PC-3 (cell line): ENCODE measurements around the gene DIS3L2. TPM values are rescaled to one million over a fixed set of nuclear protein-coding genes. Genes with fewer than 3 reads are reported as not detected.

ENCODE experiments used
- ATAC-seq: fragments of 200-7000 bp; cut with Tn5 transposase; 2 replicates; pipeline ENCODE4 v1.9.1; 2020; ENCODE audit warnings: mild to moderate bottlenecking, moderate library complexity
- BruUV-seq: library from RNA; stranded (reverse); fragments of 400-500 nt; replicated peaks from 2 replicates; lab custom pipeline; 2021; lab: Mats Ljungman, UMichigan
- CTCF ChIA-PET: fragments of 300-600 bp; sonication (Branson Sonifier 250); formaldehyde crosslinking; loops from one replicate; lab custom pipeline; 2022; ENCODE audit warnings: antibody characterized with exemption; lab: Charles Lee
- POLR2A ChIA-PET: fragments of 300-600 bp; sonication (Branson Sonifier 250); formaldehyde crosslinking; loops from one replicate; lab custom pipeline; 2022; ENCODE audit warnings: antibody characterized with exemption; ENCODE audit not compliant: unreplicated experiment; lab: Charles Lee
- DNase-seq: peaks from one replicate; pipeline ENCODE4 v3.0.0-alpha.2; 2015
- H2AFZ ChIP-seq: fragments of 300-600 bp; sonication (generic); 2 replicates; pipeline ENCODE4 v1.6.0; 2016; ENCODE audit warnings: antibody characterized with exemption, low read length
- H3F3A ChIP-seq: fragments of 300-600 bp; sonication (generic); one replicate; pipeline ENCODE4 v1.6.0; 2017; ENCODE audit warnings: antibody characterized with exemption, low read length, control low read depth, mild to moderate bottlenecking; ENCODE audit not compliant: unreplicated experiment
- H3K27ac ChIP-seq: fragments of 300-600 bp; sonication (generic); 2 replicates; pipeline ENCODE4 v1.5.1; 2016; ENCODE audit warnings: mild to moderate bottlenecking, low read length
- H3K27me3 ChIP-seq: fragments of 300-600 bp; sonication (generic); 2 replicates; pipeline ENCODE4 v1.6.1; 2016; ENCODE audit warnings: low read length, mixed read lengths
- H3K36me3 ChIP-seq: fragments of 300-600 bp; sonication (generic); 2 replicates; pipeline ENCODE4 v1.6.1; 2016; ENCODE audit warnings: low read depth, mixed run types, low read length, mixed read lengths
- H3K4me1 ChIP-seq: fragments of 300-600 bp; sonication (generic); 2 replicates; pipeline ENCODE4 v1.5.1; 2016; ENCODE audit warnings: low read length; ENCODE audit not compliant: insufficient read depth
- H3K4me2 ChIP-seq: fragments of 300-600 bp; sonication (generic); 2 replicates; pipeline ENCODE4 v1.6.0; 2016; ENCODE audit warnings: low read length
- H3K4me3 ChIP-seq: fragments of 300-600 bp; sonication (generic); 2 replicates; pipeline ENCODE4 v1.5.1; 2016; ENCODE audit warnings: mild to moderate bottlenecking, low read length, mixed read lengths
- H3K79me2 ChIP-seq: fragments of 300-600 bp; sonication (generic); 2 replicates; pipeline ENCODE4 v1.6.1; 2017; ENCODE audit warnings: low read length, mixed read lengths
- H3K9ac ChIP-seq: fragments of 300-600 bp; sonication (generic); 2 replicates; pipeline ENCODE4 v1.6.0; 2016; ENCODE audit warnings: mild to moderate bottlenecking, low read length
- H3K9me2 ChIP-seq: fragments of 300-600 bp; sonication (generic); replicated peaks from 2 replicates; pipeline ENCODE4 v1.6.1; 2016; ENCODE audit warnings: mixed run types, low read length, mixed read lengths
- H3K9me3 ChIP-seq: fragments of 300-600 bp; sonication (generic); 2 replicates; pipeline ENCODE4 v1.6.1; 2016; ENCODE audit warnings: low read length, mixed read lengths
- H4K20me1 ChIP-seq: fragments of 300-600 bp; sonication (generic); 2 replicates; pipeline ENCODE4 v1.6.1; 2016; ENCODE audit warnings: low read length, mixed read lengths
- CTCF ChIP-seq: fragments of 300-600 bp; sonication (generic); conservative IDR thresholded peaks from 2 replicates; pipeline ENCODE4 v1.5.1; 2017; ENCODE audit warnings: antibody characterized with exemption, low read depth, mild to moderate bottlenecking, low read length
- EZH2 ChIP-seq: fragments of 300-600 bp; sonication (generic); IDR thresholded peaks from one replicate; pipeline ENCODE4 v1.6.1; 2017; ENCODE audit warnings: antibody characterized with exemption, mild to moderate bottlenecking, low read length; ENCODE audit not compliant: unreplicated experiment
- EZH2phosphoT487 ChIP-seq: fragments of 300-600 bp; sonication (generic); IDR thresholded peaks from 2 replicates; pipeline ENCODE4 v1.6.1; 2018; ENCODE audit warnings: mild to moderate bottlenecking, antibody characterized with exemption, low read length, borderline replicate concordance
- intact Hi-C: fragments of 100-400 bp; cut with micrococcal nuclease; formaldehyde crosslinking; loops from 2 replicates; pipeline ENCODE4 v1.9.0; 2023
- total RNA-seq: library from RNA; depleted of rRNA; stranded (reverse); fragments of >200 nt; gene quantifications from 2 replicates; pipeline ENCODE4 v1.2.3, GENCODE V29; 2014

DIS3L2 gene
- total RNA-seq, 1 experiment from 2014 or later: 22.8 TPM

GRCh38 chr2:231919341-231920035, 42.0 kb upstream of the DIS3L2 start:
- no TSS peak for BruUV-seq
- ChIA-PET CTCF (no interaction called here), POLR2A (no interaction called here)
- DNase-seq (no peak), ATAC-seq (no peak)
- Histone ChIP-seq H3F3A (no peaks in the 10 kb centered on the region), H3K79me2 (no peaks in the 10 kb centered on the region), H3K4me2 (no peak overlapping the region), H3K9ac (no peak overlapping the region), H3K9me2 (no peaks in the 10 kb centered on the region), H4K20me1 (no peaks in the 10 kb centered on the region), H3K4me3 (no peak overlapping the region), H3K36me3 (no peaks in the 10 kb centered on the region), H2AFZ (no peak overlapping the region), H3K9me3 (no peaks in the 10 kb centered on the region), H3K4me1 (no peaks in the 10 kb centered on the region), H3K27me3 (no peaks in the 10 kb centered on the region; the same call in 1 of the 2 replicates), H3K27ac (no peak overlapping the region)
- TF ChIP-seq EZH2phosphoT487: no peak
- TF ChIP-seq EZH2: no peak
- intact Hi-C loops: no loop called here

GRCh38 chr2:231920366-231920765, 41.1 kb upstream of the DIS3L2 start:
- TF ChIP-seq EZH2: no peak
- no peak for TF ChIP-seq CTCF
- no peak for TF ChIP-seq EZH2phosphoT487
- ChIA-PET CTCF (no interaction called here), POLR2A (no interaction called here)
- Histone ChIP-seq H3K79me2 (no peaks in the 10 kb centered on the region), H2AFZ (no peak overlapping the region), H3K9me2 (no peaks in the 10 kb centered on the region), H3K9ac (no peak overlapping the region), H3K4me3 (no peak overlapping the region), H3K9me3 (no peaks in the 10 kb centered on the region), H3K4me2 (no peak overlapping the region), H3K36me3 (no peaks in the 10 kb centered on the region), H3K4me1 (0 out of 2 replicates have a peak, but pooled peaks cover 3% of the 10 kb centered on the region), H3K27ac (no peak overlapping the region), H4K20me1 (no peaks in the 10 kb centered on the region), H3F3A (no peaks in the 10 kb centered on the region), H3K27me3 (no peaks in the 10 kb centered on the region; the same call in 1 of the 2 replicates)
- intact Hi-C loops: no loop called here
- DNase-seq (no peak), ATAC-seq (no peak)
- BruUV-seq: no TSS peak

DNA sequence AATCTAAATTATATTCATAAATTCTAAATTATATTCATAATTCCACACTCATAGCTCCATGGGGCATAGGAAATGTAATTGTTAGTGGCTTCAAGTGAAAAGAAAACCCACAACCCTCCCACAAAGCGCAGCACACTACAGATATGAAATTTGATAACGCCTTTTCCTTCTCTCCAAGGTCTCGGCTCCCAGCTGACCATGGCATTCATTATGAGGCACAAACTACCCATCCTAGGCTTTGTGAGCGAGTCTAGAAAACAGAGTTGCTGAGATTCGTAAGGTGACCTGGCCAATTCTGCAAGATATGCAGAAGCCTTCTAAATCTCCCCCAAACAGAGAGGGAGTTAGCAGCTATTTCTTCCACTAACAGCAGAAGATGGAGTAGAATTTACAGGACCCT, 40.7 kb upstream of the DIS3L2 start:
- Histone ChIP-seq H3K27ac (no peak overlapping the region), H3K36me3 (no peaks in the 10 kb centered on the region), H3K79me2 (no peaks in the 10 kb centered on the region), H2AFZ (no peak overlapping the region), H3K4me1 (0 out of 2 replicates have a peak, but pooled peaks cover 5% of the 10 kb centered on the region), H4K20me1 (no peaks in the 10 kb centered on the region), H3K9me2 (no peaks in the 10 kb centered on the region), H3K4me3 (no peak overlapping the region), H3K27me3 (peaks cover 4% of the 10 kb centered on the region), H3K9me3 (no peaks in the 10 kb centered on the region), H3F3A (no peaks in the 10 kb centered on the region), H3K4me2 (no peak overlapping the region), H3K9ac (no peak overlapping the region)
- ChIA-PET CTCF (no interaction called here), POLR2A (no interaction called here)
- intact Hi-C loops: no loop called here
- TF ChIP-seq CTCF: no peak
- TF ChIP-seq EZH2: no peak
- no peak for TF ChIP-seq EZH2phosphoT487
- ATAC-seq (no peak), DNase-seq (no peak)
- no TSS peak for BruUV-seq
